Neutrophil (primary cell): Measurements from ENCODE around the gene RDX.

Experiments
- H3K27ac ChIP-seq: fragments of 200-600 bp; sonication (generic); 2 replicates; pipeline ENCODE4 v1.5.1; 2016; ENCODE audit warnings: mild to moderate bottlenecking, moderate library complexity
- H3K27me3 ChIP-seq: fragments of 200-600 bp; sonication (generic); 2 replicates; pipeline ENCODE4 v1.6.0; 2016; ENCODE audit warnings: mild to moderate bottlenecking
- H3K36me3 ChIP-seq: fragments of 200-600 bp; sonication (generic); 2 replicates; pipeline ENCODE4 v1.5.1; 2017
- H3K4me1 ChIP-seq, 2 experiments: fragments of 200-600 bp in 1 of 2; sonication (generic) in 1 of 2; 1 replicate in 1 of 2; 2 replicates in 1 of 2; pipeline versions ENCODE4 v1.5.1 to v1.6.1; 2013 to 2016; ENCODE audit warnings: low read depth in 1 of 2, low read length in 1 of 2, mild to moderate bottlenecking in 1 of 2, moderate library complexity in 1 of 2; ENCODE audit not compliant: control insufficient read depth in 1 of 2, insufficient read depth in 1 of 2
- H3K4me3 ChIP-seq, 2 experiments: fragments of 200-600 bp in 1 of 2; sonication (generic) in 1 of 2; 1 replicate in 1 of 2; 2 replicates in 1 of 2; pipeline ENCODE4 v1.5.1; 2013 to 2016; ENCODE audit warnings: low read depth in 1 of 2, low read length in 1 of 2, mild to moderate bottlenecking in 1 of 2, moderate library complexity in 1 of 2
- H3K9me3 ChIP-seq: fragments of 200-600 bp; sonication (generic); 2 replicates; pipeline ENCODE4 v1.5.1; 2016
- TF ChIP-seq, protein P1 (sequence below): fragments of 200-600 bp; sonication (generic); IDR thresholded peaks from 2 replicates; pipeline ENCODE4 v1.5.1; 2016; ENCODE audit warnings: antibody characterized with exemption

Gene RDX

DNA sequence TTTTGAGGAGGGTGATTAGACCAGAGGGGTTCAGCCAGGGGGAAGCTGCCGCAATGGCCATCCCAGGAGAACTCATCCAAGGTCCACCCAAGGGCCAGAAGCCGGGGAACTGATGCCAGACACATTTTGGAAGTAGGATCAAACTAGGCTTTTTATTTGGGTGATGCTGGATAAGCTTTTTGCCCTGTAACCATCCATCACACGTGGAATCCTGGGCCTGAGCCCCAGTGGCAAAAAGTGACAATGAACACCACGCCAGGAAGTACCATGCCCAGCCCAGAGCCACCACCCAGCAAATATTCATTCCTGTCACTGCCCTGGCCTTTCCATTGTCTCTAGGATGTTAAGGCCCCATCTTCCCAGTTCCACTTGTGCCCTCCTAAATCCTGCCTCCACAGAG, 117.3 kb downstream of the RDX start:
- Histone ChIP-seq H3K27me3 (peaks cover 3% of the 10 kb centered on the region), H3K27ac (no peak overlapping the region), H3K4me1 (peaks cover 3% of the 10 kb centered on the region in 2 experiments), H3K9me3 (no peaks in the 10 kb centered on the region), H3K36me3 (no peaks in the 10 kb centered on the region), H3K4me3 (no peak overlapping the region)
- TF ChIP-seq, protein P1, sequence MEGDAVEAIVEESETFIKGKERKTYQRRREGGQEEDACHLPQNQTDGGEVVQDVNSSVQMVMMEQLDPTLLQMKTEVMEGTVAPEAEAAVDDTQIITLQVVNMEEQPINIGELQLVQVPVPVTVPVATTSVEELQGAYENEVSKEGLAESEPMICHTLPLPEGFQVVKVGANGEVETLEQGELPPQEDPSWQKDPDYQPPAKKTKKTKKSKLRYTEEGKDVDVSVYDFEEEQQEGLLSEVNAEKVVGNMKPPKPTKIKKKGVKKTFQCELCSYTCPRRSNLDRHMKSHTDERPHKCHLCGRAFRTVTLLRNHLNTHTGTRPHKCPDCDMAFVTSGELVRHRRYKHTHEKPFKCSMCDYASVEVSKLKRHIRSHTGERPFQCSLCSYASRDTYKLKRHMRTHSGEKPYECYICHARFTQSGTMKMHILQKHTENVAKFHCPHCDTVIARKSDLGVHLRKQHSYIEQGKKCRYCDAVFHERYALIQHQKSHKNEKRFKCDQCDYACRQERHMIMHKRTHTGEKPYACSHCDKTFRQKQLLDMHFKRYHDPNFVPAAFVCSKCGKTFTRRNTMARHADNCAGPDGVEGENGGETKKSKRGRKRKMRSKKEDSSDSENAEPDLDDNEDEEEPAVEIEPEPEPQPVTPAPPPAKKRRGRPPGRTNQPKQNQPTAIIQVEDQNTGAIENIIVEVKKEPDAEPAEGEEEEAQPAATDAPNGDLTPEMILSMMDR, result no peak

DNA sequence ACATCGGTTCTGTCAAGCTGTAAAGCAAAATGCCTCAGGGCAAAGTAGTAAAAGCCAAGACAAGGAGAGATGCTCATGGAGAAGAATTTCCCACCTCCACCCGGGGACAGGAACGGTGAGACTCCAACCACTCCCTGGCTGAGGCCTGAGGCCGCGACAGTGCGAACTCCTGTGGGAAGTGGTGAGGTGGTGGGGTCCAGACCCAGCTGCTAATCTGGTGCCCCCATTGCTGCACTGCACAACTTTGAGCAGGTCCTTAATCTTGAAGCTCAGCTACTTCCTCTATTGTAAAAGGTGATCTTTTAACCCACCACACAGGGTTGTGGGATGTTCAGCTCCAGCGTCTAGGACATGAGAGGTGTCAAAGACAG, 119.3 kb downstream of the RDX start:
- H3K4me1 ChIP-seq, result peaks cover 4 to 7% of the 10 kb centered on the region in 2 experiments
- TF ChIP-seq, protein P1, result no peak
- H3K27ac ChIP-seq, result no peak overlapping the region
- H3K4me3 ChIP-seq, result no peak overlapping the region
- H3K9me3 ChIP-seq, result no peaks in the 10 kb centered on the region
- H3K27me3 ChIP-seq, result peaks cover 3% of the 10 kb centered on the region
- no peaks in the 10 kb centered on the region for H3K36me3 ChIP-seq

DNA sequence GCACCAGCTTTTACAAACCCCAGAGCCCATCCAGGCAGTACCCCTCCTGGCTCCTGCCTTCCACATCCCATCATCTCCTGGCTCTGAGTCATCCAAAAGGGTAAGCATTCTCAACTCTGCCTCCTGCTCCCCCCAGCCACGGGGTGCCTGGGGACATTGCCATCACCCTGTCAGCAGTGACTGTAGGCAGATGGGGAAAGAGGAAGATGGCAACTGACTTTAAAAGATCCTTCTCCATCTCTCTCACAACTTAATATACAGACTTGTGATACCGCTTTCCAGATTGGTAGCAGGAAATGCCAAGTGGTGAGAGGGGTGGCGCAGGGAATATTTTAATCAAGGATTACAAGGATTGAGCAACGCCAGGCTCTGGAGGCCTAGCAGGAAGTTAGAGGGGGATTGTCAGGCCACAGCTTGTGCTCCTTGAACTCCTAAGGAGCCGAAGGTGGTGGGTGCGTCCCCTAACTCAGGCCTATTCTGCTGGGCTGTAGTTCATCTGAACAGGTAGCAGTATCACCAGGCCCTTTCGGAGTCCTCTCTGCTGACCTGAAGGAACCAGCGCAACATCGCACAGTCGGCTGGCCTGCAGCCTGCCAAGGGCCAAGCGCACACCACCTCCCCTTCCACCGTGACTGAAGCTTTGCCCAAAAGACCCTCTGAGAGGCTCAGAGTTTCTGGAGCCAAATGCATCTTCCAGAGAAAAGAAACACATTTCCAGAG, 119.9 kb downstream of the RDX start:
- H3K36me3 ChIP-seq, result no peaks in the 10 kb centered on the region
- no peak overlapping the region for H3K4me3 ChIP-seq
- peaks cover 4 to 7% of the 10 kb centered on the region in 2 experiments for H3K4me1 ChIP-seq
- H3K9me3 ChIP-seq, result no peaks in the 10 kb centered on the region
- TF ChIP-seq, protein P1, result no peak
- H3K27me3 ChIP-seq, result peaks cover 3% of the 10 kb centered on the region
- no peak overlapping the region for H3K27ac ChIP-seq

DNA sequence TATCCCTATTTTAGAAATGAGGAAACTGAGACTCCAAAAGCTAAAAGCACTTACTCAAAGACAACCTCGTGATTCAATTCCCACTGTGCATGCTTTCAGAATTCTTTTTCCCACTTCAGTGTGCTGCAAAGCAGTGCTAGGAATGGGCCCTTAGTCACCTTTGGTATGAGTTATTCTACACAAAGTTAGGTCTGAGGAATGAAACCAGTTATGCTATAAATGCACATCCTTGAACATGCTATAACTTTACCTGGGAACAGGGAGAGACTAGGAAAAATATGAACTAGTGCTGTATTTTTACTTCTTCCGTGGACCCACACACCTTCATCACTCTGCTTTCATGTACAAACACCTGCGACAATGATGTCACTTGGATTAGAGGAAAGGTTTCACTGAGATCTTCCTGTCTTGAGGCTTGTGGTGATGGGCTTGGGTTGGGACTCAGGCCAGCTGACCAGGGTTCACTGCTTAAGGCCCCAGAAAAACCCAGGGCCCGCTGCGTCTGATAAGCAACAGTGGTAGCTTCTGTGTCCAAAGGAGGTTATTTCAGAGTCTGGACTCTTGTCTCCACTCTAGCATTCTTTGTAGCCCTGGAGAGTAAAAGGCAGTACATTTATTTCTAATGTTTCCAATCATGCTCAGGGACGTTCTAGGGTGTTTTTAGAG, 121.6 kb downstream of the RDX start:
- Histone ChIP-seq H3K27me3 (peaks cover 3% of the 10 kb centered on the region), H3K9me3 (no peaks in the 10 kb centered on the region), H3K36me3 (no peaks in the 10 kb centered on the region), H3K4me1 (peaks cover 4 to 7% of the 10 kb centered on the region in 2 experiments), H3K4me3 (no peak overlapping the region), H3K27ac (no peak overlapping the region)
- TF ChIP-seq, protein P1, result no peak

DNA sequence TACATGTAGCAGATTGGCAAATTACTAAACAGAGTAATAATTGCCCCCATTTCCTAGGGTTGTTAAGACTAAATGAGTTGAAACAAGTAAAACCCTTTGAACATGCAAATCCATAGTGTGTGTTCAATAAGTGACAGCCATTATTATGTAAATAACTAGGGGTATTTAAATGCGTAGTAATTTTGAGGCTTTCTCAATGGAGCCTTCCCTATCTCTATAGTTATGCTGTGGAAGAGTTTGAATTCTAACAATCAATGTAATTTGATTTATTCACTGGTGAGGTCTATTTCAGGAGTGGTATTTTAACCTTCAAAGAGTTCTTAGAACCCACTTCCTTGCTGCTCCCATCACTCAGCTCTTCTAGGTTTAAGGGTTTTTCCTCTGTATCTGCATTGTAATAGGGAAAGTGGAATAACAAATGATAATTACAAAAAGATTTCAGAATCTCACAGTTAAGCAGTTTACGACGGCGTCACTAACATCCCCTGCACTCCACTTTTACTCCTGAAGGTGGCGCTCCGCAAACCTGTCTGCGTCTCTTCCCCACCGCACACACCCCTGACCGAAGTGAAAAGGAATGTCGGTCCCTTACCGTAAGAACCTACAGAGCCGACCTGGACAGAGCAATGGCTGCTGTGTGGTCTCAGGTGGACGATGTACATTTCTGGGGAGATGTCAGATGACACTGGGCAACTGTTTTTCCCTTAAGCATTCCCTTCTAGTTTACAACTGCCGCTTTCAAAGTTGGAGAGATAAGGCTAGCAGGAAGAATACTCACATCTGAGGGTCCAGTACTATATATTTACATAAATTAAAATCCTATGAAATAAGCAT, 122.4 kb downstream of the RDX start:
- peaks cover 4 to 7% of the 10 kb centered on the region in 2 experiments for H3K4me1 ChIP-seq
- no peaks in the 10 kb centered on the region for H3K36me3 ChIP-seq
- H3K9me3 ChIP-seq, result no peaks in the 10 kb centered on the region
- no peak overlapping the region for H3K4me3 ChIP-seq
- H3K27ac ChIP-seq, result no peak overlapping the region
- TF ChIP-seq, protein P1, result peak; percentile 54
- peaks cover 3% of the 10 kb centered on the region for H3K27me3 ChIP-seq
